WTC11 (cell line): ENCODE data around the gene DDX4.

Experiments
- CTCF ChIP-seq: fragments of 200-600 bp; IDR thresholded peaks from 2 replicates; pipeline ENCODE4 v1.8.0; 2022; ENCODE audit warnings: antibody characterized with exemption
- JUN ChIP-seq: sonication (generic); formaldehyde crosslinking; IDR thresholded peaks from 2 replicates; pipeline ENCODE4 v1.8.0; 2023; ENCODE audit warnings: mild to moderate bottlenecking, missing genetic modification reagents
- TCF7 ChIP-seq: sonication (generic); formaldehyde crosslinking; IDR thresholded peaks from 2 replicates; pipeline ENCODE4 v1.8.0; 2022; ENCODE audit warnings: mild to moderate bottlenecking, low read depth, missing genetic modification reagents, moderate library complexity
- USF2 ChIP-seq: sonication (generic); formaldehyde crosslinking; IDR thresholded peaks from 2 replicates; pipeline ENCODE4 v1.8.1; 2023; ENCODE audit warnings: mild to moderate bottlenecking, missing genetic modification reagents, moderate library complexity

- TF ChIP-seq JUN: no peak
- TF ChIP-seq CTCF: no peak
- no peak for TF ChIP-seq USF2 (CRISPR knock-in tag)
- no peak for TF ChIP-seq TCF7 (CRISPR knock-in tag)
Observed at GRCh38 chr5:55841976-55842375, 104.1 kb downstream of the DDX4 start.
